Measurements from ENCODE around the gene RAD51B. TPM values are rescaled to one million over a fixed set of nuclear protein-coding genes. Genes with fewer than 3 reads are reported as not detected.

Gene RAD51B
- total RNA-seq, 1 experiment from 2014 or later = 29.9 TPM

DNA sequence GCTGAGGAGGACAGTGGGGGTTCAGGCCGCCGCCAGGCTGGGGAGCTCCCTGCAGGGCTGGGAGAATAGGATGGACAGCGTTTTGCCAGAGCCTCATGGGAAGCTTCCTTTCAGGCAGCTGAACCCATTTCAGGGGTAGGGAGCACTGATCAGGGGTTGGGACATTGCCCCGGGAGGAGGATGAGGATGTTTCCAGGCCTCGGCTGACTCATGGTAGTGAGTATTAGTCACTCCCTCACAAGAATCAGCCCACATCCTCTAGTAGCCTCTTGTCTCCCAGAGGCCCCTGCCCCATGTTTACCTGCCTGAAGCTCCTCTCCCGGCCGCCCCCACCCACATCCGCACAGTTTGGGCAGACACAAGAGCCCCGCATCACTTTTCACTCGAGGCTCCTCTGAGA is 883.5 kb downstream of the RAD51B start:
- CTCF ChIA-PET = no interaction called here
- no TSS peak for BruUV-seq (replicated peaks)

DNA sequence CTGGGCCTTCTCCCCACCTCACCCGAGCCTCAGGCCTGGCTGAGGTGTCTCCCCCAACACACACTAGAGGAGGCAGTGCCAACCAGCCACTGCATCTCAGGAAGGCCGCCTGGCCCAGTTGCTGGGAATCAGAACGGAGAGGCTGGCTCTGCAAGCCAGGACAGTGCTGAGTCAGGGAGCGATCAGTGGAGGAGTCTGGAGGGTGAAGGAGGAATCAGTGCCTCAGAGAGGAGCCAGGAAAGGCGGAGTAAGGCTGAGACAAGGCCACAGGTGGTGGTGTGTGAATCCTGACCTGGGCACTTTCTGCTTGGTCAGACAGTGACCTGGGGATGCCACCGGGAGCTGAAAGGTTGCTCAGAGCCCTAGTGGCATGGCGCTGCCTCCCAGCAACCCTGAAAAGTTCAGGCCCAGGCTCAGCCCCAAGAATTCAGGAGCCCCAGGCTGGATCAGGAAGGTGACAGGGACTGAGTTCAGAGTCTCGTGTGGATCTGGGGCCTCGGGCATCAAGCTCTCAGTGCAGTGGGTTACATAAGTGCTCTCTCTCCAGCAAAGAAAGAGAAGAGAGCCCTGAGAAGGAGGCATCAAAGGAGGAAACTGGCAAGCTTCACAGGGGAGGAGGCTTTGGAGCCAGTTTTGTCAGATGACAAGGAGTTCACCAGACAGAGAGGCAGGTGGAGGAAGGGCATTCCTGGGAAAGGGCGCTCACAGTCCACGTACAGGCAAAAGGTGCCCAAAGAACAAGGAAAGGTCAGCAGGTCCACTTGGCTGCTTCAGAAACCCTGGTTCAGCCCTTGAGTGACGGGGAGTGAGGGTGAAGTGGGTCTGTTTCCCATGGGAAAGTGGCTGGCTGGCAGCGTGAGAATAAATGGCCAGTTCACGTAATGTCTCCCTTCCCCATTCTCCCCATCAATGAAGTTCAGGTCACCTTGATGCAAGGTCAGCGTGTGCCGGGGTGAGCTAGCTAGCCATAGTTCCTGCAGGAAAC is 885.4 kb downstream of the RAD51B start:
- peak overlapping the region; percentile 50 for H3K4me2 ChIP-seq
- CTCF ChIA-PET = no interaction called here

More for the DNA sequence above, 883.5 kb downstream of the RAD51B start:
- Histone ChIP-seq H3K9me2 (ENCODE audit: insufficient read depth) (no peaks in the 10 kb centered on the region), H4K20me1 (ENCODE audit: insufficient read depth) (no peaks in the 10 kb centered on the region), H3K9me3 (ENCODE audit: insufficient read depth, low read depth) (peaks cover 7% of the 10 kb centered on the region; the same call in 1 of the 2 replicates), H3F3A (ENCODE audit: insufficient read depth, low read depth) (peaks cover 23% of the 10 kb centered on the region; the same call in 1 of the 2 replicates), H2AFZ (0 out of 2 replicates have a peak overlapping the region, but pooled peaks have one; percentile 52), H3K36me3 (ENCODE audit: low read depth) (no peaks in the 10 kb centered on the region), H3K79me2 (ENCODE audit: low read depth) (no peaks in the 10 kb centered on the region), H3K4me2 (peak overlapping the region; percentile 24), H3K27ac (peak overlapping the region; percentile 71), H3K27me3 (ENCODE audit: insufficient read depth, low read depth) (no peaks in the 10 kb centered on the region), H3K4me3 (no peak overlapping the region), H3K4me1 (replicated peaks; ENCODE audit: insufficient read depth) (peaks cover 50% of the 10 kb centered on the region)
- DNase-seq = peak; percentile 33 to 74
- intact Hi-C loops (cut with micrococcal nuclease; ENCODE audit: unreplicated experiment) = no loop called here
- TF ChIP-seq, protein P1, sequence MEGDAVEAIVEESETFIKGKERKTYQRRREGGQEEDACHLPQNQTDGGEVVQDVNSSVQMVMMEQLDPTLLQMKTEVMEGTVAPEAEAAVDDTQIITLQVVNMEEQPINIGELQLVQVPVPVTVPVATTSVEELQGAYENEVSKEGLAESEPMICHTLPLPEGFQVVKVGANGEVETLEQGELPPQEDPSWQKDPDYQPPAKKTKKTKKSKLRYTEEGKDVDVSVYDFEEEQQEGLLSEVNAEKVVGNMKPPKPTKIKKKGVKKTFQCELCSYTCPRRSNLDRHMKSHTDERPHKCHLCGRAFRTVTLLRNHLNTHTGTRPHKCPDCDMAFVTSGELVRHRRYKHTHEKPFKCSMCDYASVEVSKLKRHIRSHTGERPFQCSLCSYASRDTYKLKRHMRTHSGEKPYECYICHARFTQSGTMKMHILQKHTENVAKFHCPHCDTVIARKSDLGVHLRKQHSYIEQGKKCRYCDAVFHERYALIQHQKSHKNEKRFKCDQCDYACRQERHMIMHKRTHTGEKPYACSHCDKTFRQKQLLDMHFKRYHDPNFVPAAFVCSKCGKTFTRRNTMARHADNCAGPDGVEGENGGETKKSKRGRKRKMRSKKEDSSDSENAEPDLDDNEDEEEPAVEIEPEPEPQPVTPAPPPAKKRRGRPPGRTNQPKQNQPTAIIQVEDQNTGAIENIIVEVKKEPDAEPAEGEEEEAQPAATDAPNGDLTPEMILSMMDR (conservative IDR thresholded peaks at IDR 0.05) = no peak
- POLR2A ChIA-PET (ENCODE audit: unreplicated experiment) = no interaction called here

DNA sequence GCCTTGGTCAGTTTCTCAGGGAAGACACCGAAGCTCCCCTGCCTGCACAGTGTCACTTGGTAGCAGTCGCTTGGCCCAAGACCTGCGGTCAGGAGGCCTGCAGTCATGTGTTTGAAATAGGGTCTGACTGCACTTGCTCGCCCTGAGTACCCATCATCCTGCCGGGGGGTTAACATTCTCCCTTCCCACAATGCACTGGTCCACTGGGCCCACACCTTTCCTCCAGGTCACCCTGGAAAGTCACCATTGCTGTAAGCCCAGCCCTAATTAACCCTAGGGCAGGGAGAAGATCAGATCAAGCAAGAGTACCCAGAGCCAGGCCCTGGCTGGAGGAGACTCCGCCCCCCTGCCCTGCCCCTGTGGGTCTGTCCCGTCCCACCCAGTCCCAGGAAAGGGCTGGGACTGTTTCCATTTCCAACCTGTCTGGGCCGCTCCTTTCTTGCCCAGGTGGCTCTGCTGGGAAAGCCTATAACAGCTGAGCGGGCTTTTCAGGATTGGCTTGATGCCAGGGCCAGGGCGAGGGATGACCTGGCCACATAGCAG is 886.2 kb downstream of the RAD51B start:
- no peak overlapping the region for H2AFZ ChIP-seq
- H3K79me2 ChIP-seq (ENCODE audit: low read depth) = no peaks in the 10 kb centered on the region
- CTCF ChIA-PET = no interaction called here
- TF ChIP-seq, protein P1 (conservative IDR thresholded peaks at IDR 0.05) = no peak
- no peak for TF ChIP-seq EZH2 (IDR thresholded peaks at IDR 0.05; ENCODE audit: low read depth)
- POLR2A ChIA-PET (ENCODE audit: unreplicated experiment) = interaction anchor here (0.6 to 1.0 kb wide), 4 partner anchors 23 to 178 kb away, joined by 3 to 7 read pairs (median 4); no protein-coding TSS in a partner anchor
- peaks cover 50% of the 10 kb centered on the region for H3K4me1 ChIP-seq (replicated peaks; ENCODE audit: insufficient read depth)
- H3K27me3 ChIP-seq (ENCODE audit: insufficient read depth, low read depth) = no peaks in the 10 kb centered on the region
- H3K27ac ChIP-seq = peak overlapping the region; percentile 71
- BruUV-seq (replicated peaks) = no TSS peak
- peak; percentile 56 to 93 for DNase-seq
- H4K20me1 ChIP-seq (ENCODE audit: insufficient read depth) = no peaks in the 10 kb centered on the region
- H3K9me3 ChIP-seq (ENCODE audit: insufficient read depth, low read depth) = no peaks in the 10 kb centered on the region
- H3K4me3 ChIP-seq = no peak overlapping the region
- H3K9me2 ChIP-seq (ENCODE audit: insufficient read depth) = no peaks in the 10 kb centered on the region
- peak overlapping the region; percentile 50 for H3K4me2 ChIP-seq
- H3K36me3 ChIP-seq (ENCODE audit: low read depth) = no peaks in the 10 kb centered on the region
- H3F3A ChIP-seq (ENCODE audit: insufficient read depth, low read depth) = peaks cover 23% of the 10 kb centered on the region; the same call in 1 of the 2 replicates
- intact Hi-C loops (cut with micrococcal nuclease; ENCODE audit: unreplicated experiment) = no loop called here

More for the DNA sequence above, 885.4 kb downstream of the RAD51B start:
- no TSS peak for BruUV-seq (replicated peaks)
- peak; percentile 60 to 78 for DNase-seq
- Histone ChIP-seq H3K9me3 (ENCODE audit: insufficient read depth, low read depth) (peaks cover 2% of the 10 kb centered on the region; the same call in 1 of the 2 replicates), H3K27ac (peak overlapping the region; percentile 71), H3K4me3 (no peak overlapping the region), H3K36me3 (ENCODE audit: low read depth) (no peaks in the 10 kb centered on the region), H4K20me1 (ENCODE audit: insufficient read depth) (no peaks in the 10 kb centered on the region), H2AFZ (peak overlapping the region; percentile 7; the same call in 1 of the 2 replicates), H3K4me1 (replicated peaks; ENCODE audit: insufficient read depth) (peaks cover 50% of the 10 kb centered on the region), H3K79me2 (ENCODE audit: low read depth) (no peaks in the 10 kb centered on the region), H3K27me3 (ENCODE audit: insufficient read depth, low read depth) (no peaks in the 10 kb centered on the region), H3F3A (ENCODE audit: insufficient read depth, low read depth) (peaks cover 23% of the 10 kb centered on the region; the same call in 1 of the 2 replicates), H3K9me2 (ENCODE audit: insufficient read depth) (no peaks in the 10 kb centered on the region)
- POLR2A ChIA-PET (ENCODE audit: unreplicated experiment) = interaction anchor here (0.6 to 1.0 kb wide), 3 partner anchors 22 to 128 kb away, joined by 3 to 7 read pairs (median 5); no protein-coding TSS in a partner anchor
- intact Hi-C loops (cut with micrococcal nuclease; ENCODE audit: unreplicated experiment) = no loop called here
- no peak for TF ChIP-seq EZH2 (IDR thresholded peaks at IDR 0.05; ENCODE audit: low read depth)
- TF ChIP-seq, protein P1 (conservative IDR thresholded peaks at IDR 0.05) = no peak
